ENCODE data around the gene EPAS1. TPM values are rescaled to one million over a fixed set of nuclear protein-coding genes. Genes with fewer than 3 reads are reported as not detected.

EPAS1 gene
- total and polyA plus RNA-seq, 2 of the 13 experiments (the other 11 are each of a cell fraction or from before 2014, with no cell fraction given) = 47.1 to 182 TPM

DNA sequence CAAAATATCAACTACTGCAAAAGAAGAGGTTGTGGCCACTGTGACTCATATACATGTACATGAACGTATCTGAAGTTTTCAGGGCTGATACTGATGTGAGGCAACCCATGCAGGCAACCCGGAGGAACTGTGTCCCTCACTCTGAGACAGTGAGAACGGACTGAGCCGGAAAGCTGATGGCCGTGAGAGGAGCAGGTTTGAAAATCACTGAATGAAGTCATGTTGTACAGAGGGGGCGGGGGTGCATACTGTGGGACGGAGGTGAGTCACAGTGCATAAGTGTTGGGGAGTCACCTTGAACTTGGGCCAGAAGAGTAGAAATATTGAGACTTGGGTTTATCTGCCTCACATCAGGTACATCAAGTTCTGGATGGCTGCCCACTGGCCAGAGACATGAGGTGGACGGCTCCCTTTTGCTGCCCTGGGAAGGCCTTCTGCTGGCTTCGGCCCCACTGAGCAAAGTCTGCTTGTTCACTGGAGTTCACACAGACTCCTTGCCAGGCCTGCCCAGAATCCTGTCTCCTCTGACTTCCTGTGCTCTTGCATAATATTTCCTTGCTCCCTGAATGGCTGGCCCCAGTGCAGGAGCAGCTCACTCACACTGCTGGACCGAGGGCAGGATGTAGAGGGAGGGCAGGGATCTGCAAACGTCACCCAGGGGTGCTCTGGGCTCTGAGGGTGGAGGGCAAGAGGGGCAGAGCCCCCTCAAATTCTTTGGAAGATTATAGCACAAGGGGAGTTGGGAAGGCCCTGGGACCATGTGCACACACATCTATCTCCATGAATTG lies 18.1 kb downstream of the EPAS1 start (continued):
- TF ChIP-seq ZFP90 (CRISPR knock-in tag; IDR thresholded peaks at IDR 0.05; ENCODE audit: borderline replicate concordance) (peak; percentile 89; the same call in 1 of the 2 replicates), ZNF572 (CRISPR knock-in tag; IDR thresholded peaks at IDR 0.05) (0 out of 2 replicates have a peak, but pooled peaks have one; percentile 24), TEAD2 (CRISPR knock-in tag; IDR thresholded peaks at IDR 0.05) (no peak), ZNF891 (CRISPR knock-in tag; IDR thresholded peaks at IDR 0.05) (no peak; the same call in 1 of the 2 replicates), TGIF2 (CRISPR knock-in tag; IDR thresholded peaks at IDR 0.05) (peak; percentile 48; the same call in 1 of the 2 replicates), ZNF317 (CRISPR knock-in tag; IDR thresholded peaks at IDR 0.05) (peak; percentile 84), ZSCAN31 (CRISPR knock-in tag; IDR thresholded peaks at IDR 0.05; ENCODE audit: low read depth) (peak; percentile 32; the same call in 1 of the 2 replicates), ZNF337 (CRISPR knock-in tag; IDR thresholded peaks at IDR 0.05; ENCODE audit: borderline replicate concordance, low read depth) (no peak), ZC3H13 (CRISPR knock-in tag; IDR thresholded peaks at IDR 0.05) (peak; percentile 76; the same call in 1 of the 2 replicates), MIER3 (CRISPR knock-in tag; IDR thresholded peaks at IDR 0.05; ENCODE audit: borderline replicate concordance) (peak; percentile 91), AKNA (CRISPR knock-in tag; IDR thresholded peaks at IDR 0.05; ENCODE audit: borderline replicate concordance) (no peak), ZNF564 (CRISPR knock-in tag; IDR thresholded peaks at IDR 0.05) (peak; percentile 90), NPAS2 (CRISPR knock-in tag; IDR thresholded peaks at IDR 0.05; ENCODE audit: borderline replicate concordance) (no peak), ZNF691 (CRISPR knock-in tag; IDR thresholded peaks at IDR 0.05; ENCODE audit: borderline replicate concordance, low read depth) (peak; percentile 89), MAZ (IDR thresholded peaks at IDR 0.05; ENCODE audit: borderline replicate concordance, low read depth, low read length) (no peak), MAZ (CRISPR knock-in tag; IDR thresholded peaks at IDR 0.05; ENCODE audit: low read depth) (no peak)
- TF ChIP-seq, protein P1, sequence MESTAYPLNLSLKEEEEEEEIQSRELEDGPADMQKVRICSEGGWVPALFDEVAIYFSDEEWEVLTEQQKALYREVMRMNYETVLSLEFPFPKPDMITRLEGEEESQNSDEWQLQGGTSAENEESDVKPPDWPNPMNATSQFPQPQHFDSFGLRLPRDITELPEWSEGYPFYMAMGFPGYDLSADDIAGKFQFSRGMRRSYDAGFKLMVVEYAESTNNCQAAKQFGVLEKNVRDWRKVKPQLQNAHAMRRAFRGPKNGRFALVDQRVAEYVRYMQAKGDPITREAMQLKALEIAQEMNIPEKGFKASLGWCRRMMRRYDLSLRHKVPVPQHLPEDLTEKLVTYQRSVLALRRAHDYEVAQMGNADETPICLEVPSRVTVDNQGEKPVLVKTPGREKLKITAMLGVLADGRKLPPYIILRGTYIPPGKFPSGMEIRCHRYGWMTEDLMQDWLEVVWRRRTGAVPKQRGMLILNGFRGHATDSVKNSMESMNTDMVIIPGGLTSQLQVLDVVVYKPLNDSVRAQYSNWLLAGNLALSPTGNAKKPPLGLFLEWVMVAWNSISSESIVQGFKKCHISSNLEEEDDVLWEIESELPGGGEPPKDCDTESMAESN (CRISPR knock-in tag; conservative IDR thresholded peaks at IDR 0.05) = peak; percentile 78
- TF ChIP-seq, protein P2, sequence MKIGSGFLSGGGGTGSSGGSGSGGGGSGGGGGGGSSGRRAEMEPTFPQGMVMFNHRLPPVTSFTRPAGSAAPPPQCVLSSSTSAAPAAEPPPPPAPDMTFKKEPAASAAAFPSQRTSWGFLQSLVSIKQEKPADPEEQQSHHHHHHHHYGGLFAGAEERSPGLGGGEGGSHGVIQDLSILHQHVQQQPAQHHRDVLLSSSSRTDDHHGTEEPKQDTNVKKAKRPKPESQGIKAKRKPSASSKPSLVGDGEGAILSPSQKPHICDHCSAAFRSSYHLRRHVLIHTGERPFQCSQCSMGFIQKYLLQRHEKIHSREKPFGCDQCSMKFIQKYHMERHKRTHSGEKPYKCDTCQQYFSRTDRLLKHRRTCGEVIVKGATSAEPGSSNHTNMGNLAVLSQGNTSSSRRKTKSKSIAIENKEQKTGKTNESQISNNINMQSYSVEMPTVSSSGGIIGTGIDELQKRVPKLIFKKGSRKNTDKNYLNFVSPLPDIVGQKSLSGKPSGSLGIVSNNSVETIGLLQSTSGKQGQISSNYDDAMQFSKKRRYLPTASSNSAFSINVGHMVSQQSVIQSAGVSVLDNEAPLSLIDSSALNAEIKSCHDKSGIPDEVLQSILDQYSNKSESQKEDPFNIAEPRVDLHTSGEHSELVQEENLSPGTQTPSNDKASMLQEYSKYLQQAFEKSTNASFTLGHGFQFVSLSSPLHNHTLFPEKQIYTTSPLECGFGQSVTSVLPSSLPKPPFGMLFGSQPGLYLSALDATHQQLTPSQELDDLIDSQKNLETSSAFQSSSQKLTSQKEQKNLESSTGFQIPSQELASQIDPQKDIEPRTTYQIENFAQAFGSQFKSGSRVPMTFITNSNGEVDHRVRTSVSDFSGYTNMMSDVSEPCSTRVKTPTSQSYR (CRISPR knock-in tag; IDR thresholded peaks at IDR 0.05; ENCODE audit: borderline replicate concordance) = peak; percentile 79; the same call in 1 of the 2 replicates
